GM18498 (cell line): ENCODE data around the gene PRCD.
A peak's percentile ranks its signal among the peaks of the same experiment; 100 is the strongest.
"Not testable (repeated sequence)": the region's sequence is repeated elsewhere in the genome, so short reads cannot be mapped to it uniquely, and the experiment has no call there.

Experiments
- ATAC-seq: cut with Tn5 transposase; IDR thresholded peaks from one replicate; pipeline ENCODE4 v1.9.1; 2021; ENCODE audit warnings: mild to moderate bottlenecking, moderate library complexity; ENCODE audit not compliant: unreplicated experiment

Gene PRCD

DNA sequence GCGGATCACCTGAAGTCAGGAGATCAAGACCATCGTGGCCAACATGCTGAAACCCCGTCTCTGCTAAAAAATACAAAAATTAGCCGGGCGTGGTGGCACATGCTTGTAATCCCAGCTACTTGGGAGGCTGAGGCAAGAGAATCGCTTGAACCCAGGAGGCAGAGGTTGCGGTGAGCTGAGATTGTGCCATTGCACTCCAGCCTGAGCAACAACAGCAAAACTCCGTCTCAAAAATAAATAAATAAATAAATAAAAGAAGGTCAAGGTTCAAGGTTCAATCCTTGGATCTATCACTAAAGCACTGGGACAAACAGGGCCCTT is 14.4 kb upstream of the PRCD start:
- ATAC-seq: not testable (repeated sequence)

DNA sequence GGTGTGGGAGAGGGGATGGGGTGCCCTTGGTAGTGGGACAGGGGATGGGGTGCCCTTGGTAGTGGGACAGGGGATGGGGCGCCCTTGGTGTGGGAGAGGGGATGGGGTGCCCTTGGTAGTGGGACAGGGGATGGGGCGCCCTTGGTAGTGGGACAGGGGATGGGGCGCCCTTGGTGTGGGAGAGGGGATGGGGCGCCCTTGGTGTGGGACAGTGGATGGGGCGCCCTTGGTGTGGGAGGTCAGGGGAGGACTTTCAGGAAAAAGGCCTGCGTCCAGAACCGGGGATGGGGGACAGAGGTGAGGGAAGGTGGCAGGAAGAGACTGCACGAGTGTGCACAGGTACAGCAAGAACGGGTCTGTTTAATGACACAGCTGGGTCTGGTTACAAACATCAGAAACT is 12.8 kb upstream of the PRCD start:
- ATAC-seq: not testable (repeated sequence)

DNA sequence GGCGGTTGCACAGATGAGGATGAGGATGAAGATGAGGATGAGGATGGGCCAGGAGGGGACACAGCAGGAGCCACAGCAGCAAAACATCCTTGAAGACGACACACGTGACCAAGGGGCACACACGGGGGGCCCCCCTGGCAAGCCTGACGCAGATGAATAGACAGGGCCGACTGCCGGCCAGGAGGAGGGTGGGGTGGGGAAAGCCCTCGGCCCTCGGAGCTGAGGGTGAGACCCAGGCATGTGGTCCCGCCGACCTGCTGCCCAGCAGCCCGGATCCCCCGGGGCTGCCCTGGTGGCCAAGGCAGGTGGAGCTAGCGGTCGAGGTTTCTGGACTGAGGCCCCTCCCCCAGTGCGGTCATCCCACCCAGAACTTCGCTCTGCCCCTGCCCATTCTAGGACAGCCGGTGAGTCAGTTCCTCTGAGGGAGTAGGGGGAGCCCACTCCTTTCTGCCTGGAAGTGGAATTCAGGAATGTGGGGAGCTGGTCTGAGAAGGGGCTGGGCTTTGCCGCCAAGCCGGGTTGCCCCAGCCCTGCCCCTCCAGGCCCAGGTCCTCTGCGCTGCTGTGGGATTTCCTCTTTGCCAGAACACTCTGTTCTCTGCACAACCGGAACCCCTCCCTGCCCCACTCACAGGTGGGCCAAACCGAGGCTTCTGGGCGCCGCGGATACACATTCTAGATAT is 12.3 kb upstream of the PRCD start:
- peak; percentile 49 for ATAC-seq

DNA sequence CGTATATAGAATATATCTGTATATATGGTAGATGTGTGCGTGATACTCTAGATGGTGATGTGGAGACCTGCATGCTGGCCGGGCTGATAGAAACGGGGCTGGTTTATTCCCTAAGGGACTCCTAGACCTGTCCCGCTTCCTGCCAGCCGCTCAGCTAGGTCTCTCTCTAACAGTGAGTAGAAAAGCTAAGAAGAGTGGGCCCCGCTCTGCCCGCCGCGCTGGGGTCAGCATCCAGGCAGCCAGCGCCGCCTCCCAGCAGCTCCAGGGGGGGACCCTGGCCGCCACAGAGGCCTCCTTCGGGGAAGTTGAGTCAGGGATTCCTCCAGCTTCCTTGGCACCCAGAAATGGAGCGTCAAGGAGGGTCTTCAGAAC is 11.7 kb upstream of the PRCD start:
- peak; percentile 43 for ATAC-seq

DNA sequence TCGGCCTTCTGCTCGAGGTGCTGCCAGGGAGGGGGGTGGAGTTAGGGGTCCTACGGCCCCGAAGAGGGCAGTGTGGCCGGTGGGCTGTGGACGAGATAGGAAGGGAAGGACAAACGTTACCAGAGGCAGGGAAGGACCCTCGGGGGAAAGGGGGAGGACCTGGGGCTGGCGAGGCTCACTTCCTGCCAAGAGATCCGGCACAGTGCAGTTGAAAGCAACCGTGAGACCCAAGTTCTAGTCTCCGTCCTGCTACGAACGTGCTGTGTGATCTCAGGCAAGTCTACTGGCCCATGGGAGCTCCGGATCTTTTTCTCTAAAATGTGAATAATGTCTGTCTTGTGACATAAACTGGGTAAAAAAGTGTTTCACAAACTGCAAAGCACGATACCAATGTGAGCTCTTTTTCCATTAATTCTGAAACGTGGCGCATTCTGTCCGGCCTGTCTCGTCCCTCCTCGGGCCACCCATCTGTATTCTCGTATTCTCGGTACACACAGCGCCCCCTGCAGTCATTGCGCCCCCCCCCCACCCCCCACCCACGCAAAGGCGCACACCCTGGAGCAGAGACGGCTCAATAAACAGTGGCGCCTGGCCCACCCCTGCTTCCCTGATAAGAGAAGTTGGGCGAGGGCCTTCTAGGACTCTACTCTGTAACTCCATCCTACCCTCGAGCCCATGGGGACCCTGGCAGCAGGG is 11.2 kb upstream of the PRCD start:
- ATAC-seq: no peak

DNA sequence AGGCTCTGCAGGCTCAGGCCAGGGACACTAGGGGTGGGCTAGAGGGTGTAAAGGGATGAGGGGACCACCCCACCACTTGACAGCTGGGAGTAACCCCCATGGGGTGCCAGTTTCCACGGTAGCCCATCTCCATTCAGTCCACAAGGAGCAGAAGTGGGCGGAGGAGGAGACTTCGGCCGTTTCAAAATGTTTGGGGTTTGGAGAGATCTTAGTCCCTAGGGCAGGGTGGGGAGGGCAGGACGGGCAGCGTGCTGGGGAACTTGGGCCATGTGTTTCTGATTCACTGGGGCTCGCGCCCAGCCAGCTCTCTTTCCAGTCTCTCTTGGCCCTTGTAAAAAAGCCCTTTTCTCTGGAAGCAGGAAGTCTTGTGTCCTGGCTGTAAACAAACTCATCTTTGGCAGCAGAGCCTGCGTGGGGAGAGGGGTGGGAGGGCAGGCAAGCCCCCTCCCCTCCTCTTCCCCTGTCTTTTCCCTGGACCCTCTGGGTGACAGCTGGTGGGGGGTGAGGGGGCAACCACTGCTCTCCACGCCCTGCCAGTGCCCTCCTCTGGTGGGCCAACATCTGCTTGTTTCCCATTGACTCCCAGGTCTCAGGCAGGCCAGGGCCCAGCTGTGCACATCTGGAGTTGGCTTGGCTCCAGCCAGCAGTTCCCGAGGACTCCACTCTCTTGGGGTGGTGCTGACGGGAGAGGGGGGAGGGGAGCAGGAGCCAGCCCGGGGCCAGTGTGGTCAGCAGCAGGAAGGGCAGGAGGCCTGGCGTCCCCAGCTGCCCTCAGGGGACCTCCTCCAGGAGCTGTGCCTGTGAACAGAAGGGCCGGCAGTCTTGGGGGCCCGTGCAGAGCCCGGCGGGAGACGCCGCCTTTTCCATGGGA is 10.4 kb upstream of the PRCD start:
- ATAC-seq: no peak

DNA sequence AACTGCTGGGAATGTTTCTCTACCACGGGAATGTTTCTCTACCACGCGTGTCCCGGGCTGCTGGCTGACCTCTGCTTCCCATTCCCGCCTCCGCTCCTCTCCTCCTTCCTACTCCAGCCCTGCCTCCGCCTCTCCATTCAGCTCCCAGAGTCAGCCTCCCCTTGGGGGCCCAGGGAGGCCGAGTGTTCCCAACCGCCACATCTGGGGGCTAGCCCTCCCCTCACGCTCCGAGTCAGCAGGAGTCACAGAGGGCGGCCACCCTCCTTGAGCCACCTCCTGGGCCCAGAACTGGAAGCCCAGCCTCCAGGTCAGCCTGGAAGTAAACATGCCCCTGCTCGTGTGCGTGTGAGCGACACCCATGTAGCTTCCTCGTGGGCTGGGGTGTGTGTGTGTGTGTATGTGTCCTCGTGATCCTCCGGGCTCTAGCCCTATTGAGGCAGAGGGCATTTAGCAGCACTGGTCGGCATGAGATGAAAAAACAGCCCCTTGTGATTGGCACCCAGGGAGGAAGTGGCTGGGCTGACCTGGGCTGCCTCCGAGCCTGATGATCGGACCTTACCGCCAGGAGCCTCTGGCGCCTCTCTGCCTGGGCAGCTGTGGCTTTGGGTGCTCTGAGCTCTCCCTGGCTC is 9.6 kb upstream of the PRCD start:
- ATAC-seq: no peak

DNA sequence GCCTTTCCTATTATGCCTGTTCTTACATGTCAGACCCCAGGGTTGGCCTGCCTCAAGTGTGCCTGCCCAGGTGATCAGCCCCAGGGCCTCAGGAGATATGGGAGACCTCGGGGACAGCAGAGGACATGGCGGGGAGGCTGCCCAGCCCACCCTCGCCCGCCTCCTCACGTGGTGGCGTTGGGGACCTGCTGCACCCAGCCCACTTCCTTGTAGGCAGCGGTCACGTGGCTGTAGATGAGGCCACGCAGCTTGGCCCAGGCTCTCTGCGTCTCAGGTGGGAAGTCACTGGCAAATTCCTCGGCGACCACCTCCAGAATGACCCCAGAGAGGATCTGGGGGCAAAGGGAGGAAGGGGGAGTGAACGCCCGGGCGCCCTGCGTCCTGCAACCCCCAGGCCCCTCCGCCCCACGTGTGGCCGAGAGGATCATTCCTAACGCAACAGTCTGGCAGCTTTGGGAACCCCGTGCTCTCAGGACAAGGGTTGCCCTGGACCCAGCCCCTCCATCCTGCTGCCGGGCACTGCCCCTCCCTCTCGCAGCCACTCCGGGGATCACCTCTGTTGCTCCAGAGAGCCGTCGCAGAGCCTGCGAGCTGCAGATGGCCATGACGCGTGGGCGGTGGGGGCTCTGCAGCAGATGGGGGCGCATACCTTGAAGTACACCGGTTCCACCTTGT is 8.9 kb upstream of the PRCD start:
- ATAC-seq: no peak

DNA sequence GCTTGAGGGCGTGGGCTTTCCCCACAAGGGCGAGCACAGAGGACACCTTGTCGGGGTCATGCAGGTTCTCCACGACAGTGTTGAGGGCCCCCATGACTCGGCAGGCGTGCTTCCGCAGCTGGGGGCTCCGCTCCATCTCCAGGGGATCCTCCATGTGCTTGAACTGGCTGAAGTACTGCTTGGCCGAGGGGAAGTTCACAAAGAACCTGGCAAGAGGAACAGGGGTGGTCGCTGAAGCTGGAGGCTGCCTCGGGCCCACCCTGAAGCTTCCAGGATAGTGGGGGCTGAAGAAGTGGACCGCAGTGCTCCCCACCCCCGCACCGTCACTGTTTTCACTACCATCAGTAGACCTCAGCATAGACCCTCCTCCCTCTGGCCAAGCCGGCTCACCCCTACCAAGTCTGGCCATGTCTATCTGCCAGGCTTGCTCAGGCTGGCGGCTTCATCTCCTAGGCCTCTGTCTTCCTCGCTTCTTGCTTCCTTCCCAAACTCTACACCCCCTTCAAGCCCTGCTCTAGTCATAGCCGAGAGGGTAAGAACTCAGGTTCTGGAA is 8.3 kb upstream of the PRCD start:
- ATAC-seq: no peak

DNA sequence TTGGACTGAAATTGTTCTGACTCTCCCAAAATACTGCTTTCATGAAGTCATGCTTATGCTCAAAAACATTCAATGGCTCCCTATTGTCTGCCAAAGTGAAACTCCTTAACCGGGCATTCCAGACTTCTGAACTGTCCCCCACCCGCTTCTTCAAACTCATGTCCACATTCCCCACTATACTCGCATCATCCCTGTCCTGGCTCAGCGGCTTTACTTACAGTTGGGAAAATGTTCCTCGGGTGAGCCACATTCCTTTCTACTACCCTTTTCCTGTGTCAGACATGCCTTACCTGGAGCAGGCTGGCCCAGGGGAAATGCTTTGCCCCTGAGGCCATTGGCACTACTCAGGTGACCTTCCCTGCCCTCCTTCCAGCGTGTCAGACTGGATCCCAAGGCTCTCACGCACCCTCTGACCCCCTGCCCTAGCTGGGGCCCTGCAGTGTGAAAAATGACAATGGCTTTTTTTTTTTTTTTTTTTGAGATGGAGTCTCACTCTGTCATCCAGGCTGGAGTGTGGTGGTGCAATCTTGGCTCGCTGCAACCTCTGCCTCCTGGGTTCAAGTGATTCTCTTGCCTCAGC is 7.7 kb upstream of the PRCD start:
- ATAC-seq: no peak

DNA sequence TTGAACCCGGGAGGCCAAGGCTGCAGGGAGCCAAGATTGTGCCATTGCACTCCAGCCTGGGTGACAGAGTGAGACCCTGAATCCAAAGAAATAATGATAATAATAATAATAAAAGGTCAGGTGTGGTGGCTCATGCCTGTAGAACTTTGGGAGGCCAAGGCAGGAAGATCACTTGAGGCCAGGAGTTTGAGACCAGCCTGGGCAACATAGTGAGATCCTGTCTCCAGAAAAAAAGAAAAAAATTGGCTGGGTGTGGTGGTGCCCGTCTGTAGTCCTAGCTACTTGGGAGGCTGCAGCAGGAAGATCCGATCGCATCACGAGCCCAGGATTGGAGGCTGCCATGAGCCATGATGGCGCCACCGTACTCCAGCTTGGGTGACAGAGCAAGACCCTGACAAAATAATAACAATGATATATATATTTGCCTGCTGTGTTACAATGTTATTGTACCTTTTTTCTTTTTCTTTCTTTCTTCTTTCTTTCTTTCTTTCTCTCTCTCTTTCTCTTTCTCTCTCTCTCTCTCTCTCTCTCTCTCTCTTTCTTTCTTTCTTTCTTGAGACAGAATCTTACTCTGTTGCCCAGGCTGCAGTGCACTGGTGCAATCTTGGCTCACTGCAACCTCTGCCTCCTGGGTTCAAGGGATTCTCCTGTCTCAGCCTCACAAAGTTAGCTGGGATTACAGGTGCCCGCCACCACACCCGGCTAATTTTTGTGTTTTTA is 6.0 kb upstream of the PRCD start:
- not testable (repeated sequence) for ATAC-seq

DNA sequence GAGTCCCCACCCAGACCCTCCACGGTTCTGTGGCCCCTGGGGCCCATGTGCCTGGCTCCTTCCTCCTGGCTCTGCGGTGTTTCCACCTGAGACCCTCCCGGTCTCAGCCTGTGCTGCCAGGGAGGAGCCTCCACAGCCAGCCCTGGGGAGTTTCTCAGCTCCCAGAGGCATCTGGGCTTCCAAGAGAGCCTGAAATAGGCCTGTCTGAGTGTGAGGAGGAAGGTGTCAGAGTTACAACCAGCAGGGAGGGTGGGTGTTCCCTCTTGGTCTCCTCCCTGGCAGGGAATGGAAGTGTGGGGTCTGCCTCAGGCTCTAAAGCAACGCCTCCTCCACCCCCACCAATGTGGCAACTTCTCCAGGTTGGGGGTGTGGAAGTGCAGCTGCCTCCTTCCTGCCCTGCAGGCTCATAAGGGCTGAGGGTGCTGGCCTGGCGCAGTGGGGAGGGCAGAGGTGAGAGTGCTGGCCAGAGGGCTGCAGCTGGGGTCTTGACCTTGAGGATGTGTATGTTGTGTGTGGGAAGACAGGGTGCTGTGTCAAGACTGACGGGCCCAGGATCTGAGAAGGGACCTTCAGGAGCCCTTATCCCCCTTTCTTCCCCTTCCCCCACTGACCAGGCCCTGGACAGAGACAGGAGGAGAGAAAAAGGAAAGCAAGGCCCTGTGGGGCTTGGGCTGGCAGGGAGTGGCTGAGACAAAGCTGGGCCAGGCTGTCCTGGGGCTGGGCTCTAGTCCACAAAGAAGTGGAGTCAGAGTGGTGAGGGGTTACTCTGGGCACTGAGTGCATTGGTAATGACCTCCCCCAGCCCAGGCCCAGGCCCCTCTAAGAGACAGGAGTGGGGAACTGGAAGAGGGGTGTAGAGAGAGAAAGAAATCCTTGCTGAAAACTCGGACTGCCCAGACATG is 4.8 kb upstream of the PRCD start:
- ATAC-seq: no peak

DNA sequence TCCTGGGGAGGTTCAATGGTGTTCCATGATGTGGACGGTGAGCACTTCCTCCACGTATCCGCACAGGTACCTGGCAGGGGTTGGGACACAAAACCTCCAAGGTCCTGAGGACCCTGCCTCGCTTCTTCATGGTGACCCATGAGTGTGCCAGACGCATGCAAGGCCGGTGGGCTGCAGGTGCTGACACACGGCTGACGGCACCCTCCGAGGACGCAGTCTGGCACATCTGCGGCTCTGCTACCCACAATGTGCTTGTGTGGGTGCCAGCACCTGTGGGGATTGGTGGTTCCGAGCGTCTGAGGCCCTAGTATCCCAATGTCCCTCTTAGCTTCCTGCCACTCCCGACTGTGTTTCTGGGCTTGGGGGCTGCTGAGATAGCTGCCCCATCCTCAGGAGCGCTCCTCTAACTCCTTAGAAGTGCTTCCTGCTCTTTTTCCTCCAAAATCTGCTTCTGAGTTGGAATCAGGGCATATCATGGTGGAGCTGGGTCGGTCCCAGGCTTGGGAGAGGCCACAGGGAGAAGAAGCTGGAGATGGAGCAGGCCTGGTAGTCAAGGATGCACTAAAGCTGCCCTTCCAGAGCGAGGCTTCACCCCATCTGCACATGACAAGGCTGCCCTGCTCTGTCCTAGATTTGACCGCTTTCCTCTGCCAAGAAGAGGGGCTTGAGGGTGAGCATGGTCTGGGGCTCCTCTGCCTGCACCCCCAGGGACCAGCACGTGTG is 3.9 kb upstream of the PRCD start:
- ATAC-seq: no peak

DNA sequence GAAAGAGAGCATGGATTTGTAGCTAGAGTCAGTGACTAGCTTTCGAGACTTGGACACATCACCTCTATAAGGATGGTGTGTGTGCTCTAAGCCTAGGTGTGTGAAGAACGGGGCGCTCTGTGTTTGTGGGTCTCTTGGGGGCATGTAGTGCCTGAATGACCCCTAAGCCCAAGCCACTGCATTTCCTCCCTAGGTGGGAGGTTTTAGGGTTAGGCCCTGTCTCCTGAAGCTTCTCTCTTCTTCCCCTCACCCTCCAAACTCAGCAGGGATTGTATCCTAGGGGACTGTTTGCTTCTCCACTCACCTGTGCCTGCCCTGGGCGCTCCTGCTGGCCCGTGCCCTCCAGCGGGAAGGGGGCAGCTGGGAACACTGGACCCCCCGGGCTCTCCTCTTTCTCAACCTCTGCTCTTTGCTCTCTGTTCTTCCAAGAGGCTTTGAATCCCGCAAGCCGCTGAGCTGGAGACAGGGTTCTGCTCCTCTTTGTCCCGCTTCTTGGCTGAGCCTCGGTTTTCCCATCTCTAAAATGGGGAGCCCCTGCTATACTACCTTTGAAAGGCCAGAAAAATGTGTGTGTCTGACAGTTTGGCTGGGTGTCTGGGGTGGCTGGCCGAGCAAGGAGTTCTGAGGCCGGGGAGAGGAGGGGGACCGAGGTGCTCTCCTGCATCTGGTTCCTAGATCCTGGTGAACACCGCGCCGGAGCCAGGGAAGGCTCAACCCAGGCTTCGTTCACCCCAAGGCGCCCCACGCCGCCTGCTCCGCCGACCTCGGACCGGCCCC is 3.1 kb upstream of the PRCD start:
- ATAC-seq: no peak

DNA sequence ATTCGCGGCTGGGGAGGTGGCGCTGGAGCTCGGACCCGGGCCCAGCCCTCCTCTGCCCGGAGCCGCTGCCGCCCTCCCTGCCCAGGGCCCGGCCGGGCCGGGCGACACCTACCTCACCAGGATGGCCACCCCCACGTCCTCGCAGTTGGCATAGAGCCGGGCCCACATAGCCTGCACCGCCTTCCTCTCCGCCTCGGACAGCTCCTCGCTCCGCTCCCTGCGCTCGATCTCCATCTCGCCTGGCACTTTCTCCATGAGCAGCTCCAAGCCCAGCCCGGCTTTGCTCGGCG is 2.6 kb upstream of the PRCD start:
- ATAC-seq: no peak

DNA sequence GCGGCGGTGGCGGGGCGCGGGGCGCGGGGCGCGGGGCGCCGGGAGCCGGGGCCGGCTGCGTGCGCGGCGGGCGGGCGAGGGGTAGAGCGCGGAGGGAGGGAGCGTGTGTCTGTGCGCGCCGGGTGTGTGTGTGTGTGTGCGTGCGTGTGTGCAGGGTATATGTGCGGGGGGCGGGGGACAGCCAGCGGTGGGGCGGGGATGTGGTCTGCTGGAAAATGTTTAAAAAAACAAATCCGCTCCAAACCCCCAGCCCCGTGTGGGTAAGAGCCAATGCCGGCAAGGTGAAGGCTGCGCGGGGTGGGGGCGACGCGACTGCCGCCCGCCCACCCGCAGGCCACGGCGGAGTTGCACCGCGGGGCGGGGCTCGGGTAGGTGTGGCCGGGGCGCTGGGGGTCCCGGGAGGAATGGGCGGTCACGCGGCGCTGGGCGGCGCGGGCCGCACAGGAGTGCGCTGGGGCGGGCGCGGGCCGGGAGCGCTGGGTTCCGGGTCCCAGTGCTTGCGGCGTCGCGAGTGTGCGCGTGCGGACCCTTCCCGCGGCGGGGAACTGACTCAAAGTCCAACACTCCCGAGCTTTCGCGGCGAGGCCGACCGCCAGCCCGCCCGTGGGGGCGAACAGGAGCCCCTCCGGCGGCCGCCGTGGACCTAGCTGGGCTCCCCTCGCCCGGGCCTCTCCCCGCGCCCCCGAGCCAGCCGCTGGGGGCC is 2.1 kb upstream of the PRCD start, which contains the start of gene CYGB:
CYGB (minus strand) TSS at position 132 of the 703 bp plus-strand sequence. CDS start 167 bp downstream, outside the sequence.
- ATAC-seq: no peak
